ENCODE results near the gene IQCM.
"Not testable (repeated sequence)": the region's sequence is repeated elsewhere in the genome, so short reads cannot be mapped to it uniquely, and the experiment has no call there.

IQCM gene

DNA sequence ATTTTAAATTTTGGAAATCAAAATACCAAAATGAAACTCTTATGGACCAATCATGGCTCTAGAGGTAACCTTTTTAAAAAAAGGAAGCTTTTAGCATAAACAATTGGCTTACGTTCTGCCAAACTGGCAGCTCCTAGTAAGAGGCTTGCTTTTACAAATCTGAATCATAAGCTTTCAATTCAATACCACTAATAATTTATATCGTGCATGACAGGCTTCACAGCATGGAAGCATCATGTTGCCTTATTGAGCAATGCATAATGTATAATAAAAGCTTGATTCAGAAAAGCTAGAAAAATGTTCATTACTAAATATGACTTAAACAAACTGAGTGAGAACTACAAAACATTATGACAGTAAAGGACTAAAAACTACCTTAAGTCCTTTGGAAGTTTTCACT is 280.9 kb downstream of the IQCM start:
- no peaks in the 10 kb centered on the region for H3K4me1 Mint-ChIP-seq
- ATAC-seq (ENCODE audit: low read depth) = no peak

DNA sequence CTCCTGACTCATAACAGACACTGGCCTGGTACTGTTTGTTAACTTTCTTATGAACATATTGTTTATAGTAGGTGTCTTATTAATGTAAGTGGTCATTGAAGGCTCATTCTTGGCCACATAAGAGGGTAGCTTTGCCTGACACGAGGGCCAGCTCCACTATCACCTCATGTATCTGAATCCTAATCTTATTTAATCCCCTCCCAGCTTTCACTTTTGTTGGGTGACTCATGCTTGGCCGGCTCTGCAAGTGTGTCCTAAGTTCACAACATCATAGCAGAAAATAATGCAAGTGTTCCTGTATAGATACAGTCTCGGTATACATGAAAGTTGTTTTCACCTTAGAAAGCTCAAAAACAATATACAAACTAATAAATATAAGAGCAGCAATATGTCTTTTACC is 283.8 kb downstream of the IQCM start:
- H3K4me1 Mint-ChIP-seq = no peaks in the 10 kb centered on the region
- no peak overlapping the region for H3K27ac Mint-ChIP-seq
- H3K36me3 Mint-ChIP-seq = no peaks in the 10 kb centered on the region
- H3K9me3 Mint-ChIP-seq = peaks cover 9% of the 10 kb centered on the region
- DNase-seq (ENCODE audit: low spot score in 2 of 2) = no peak
- no peaks in the 10 kb centered on the region for H3K27me3 Mint-ChIP-seq
- ATAC-seq (ENCODE audit: low read depth) = no peak
- H3K4me3 Mint-ChIP-seq = no peak overlapping the region

More for the DNA sequence above, 280.9 kb downstream of the IQCM start:
- H3K4me3 Mint-ChIP-seq = no peak overlapping the region
- no peak overlapping the region for H3K27ac Mint-ChIP-seq
- H3K36me3 Mint-ChIP-seq = no peaks in the 10 kb centered on the region
- H3K9me3 Mint-ChIP-seq = peaks cover 15% of the 10 kb centered on the region
- no peaks in the 10 kb centered on the region for H3K27me3 Mint-ChIP-seq
- DNase-seq (ENCODE audit: low spot score in 2 of 2) = no peak

GRCh38 chr4:149523039-149523438 is 292.6 kb downstream of the IQCM start:
- no peak overlapping the region for H3K27ac Mint-ChIP-seq
- H3K36me3 Mint-ChIP-seq = no peaks in the 10 kb centered on the region
- DNase-seq (ENCODE audit: low spot score in 2 of 2) = no peak
- no peaks in the 10 kb centered on the region for H3K4me1 Mint-ChIP-seq
- no peak for ATAC-seq (ENCODE audit: low read depth)
- H3K9me3 Mint-ChIP-seq = no peaks in the 10 kb centered on the region
- no peak overlapping the region for H3K4me3 Mint-ChIP-seq
- no peaks in the 10 kb centered on the region for H3K27me3 Mint-ChIP-seq

- H3K9me3 Mint-ChIP-seq = peaks cover 3% of the 10 kb centered on the region
- ATAC-seq (ENCODE audit: low read depth) (no peak), DNase-seq (ENCODE audit: low spot score in 2 of 2) (no peak)
- H3K4me1 Mint-ChIP-seq = no peaks in the 10 kb centered on the region
- no peak overlapping the region for H3K27ac Mint-ChIP-seq
- H3K36me3 Mint-ChIP-seq = no peaks in the 10 kb centered on the region
- no peaks in the 10 kb centered on the region for H3K27me3 Mint-ChIP-seq
- no peak overlapping the region for H3K4me3 Mint-ChIP-seq
Observed at GRCh38 chr4:149521611-149522425, 293.8 kb downstream of the IQCM start.

GRCh38 chr4:149518471-149518870 is 297.2 kb downstream of the IQCM start:
- no peak for ATAC-seq (ENCODE audit: low read depth)
- Mint-ChIP-seq H3K27me3 (no peaks in the 10 kb centered on the region), H3K9me3 (peaks cover 3% of the 10 kb centered on the region), H3K36me3 (no peaks in the 10 kb centered on the region), H3K4me3 (no peak overlapping the region), H3K27ac (no peak overlapping the region), H3K4me1 (no peaks in the 10 kb centered on the region)
- DNase-seq (ENCODE audit: low spot score in 2 of 2) = no peak

DNA sequence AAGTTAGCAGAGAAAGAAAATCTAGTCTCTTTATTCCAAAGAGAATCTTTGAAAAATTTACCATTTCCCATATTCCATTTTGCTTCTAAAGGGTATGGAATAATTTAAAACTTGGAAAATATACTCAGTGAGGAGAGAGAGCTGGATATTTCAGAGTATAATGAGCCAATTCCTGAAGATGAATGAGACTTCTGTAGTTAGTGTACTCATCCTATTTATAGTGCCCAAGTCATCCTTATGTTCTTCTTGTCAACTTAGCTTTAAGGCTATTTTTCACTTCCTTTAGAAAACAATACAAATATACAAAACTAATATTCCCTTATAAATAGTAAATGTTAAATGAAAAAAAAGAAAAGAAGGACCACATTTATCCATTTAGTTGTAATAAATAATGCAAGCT is 302.6 kb downstream of the IQCM start:
- Mint-ChIP-seq H3K9me3 (peaks cover 13% of the 10 kb centered on the region), H3K27me3 (no peaks in the 10 kb centered on the region), H3K36me3 (no peaks in the 10 kb centered on the region), H3K27ac (no peak overlapping the region), H3K4me3 (no peak overlapping the region), H3K4me1 (no peaks in the 10 kb centered on the region)
- ATAC-seq (ENCODE audit: low read depth) (no peak), DNase-seq (ENCODE audit: low spot score in 2 of 2) (no peak)

- H3K4me3 Mint-ChIP-seq = no peak overlapping the region
- no peak for DNase-seq (ENCODE audit: low spot score in 2 of 2)
Observed at GRCh38 chr4:149512501-149512900, 303.1 kb downstream of the IQCM start.

DNA sequence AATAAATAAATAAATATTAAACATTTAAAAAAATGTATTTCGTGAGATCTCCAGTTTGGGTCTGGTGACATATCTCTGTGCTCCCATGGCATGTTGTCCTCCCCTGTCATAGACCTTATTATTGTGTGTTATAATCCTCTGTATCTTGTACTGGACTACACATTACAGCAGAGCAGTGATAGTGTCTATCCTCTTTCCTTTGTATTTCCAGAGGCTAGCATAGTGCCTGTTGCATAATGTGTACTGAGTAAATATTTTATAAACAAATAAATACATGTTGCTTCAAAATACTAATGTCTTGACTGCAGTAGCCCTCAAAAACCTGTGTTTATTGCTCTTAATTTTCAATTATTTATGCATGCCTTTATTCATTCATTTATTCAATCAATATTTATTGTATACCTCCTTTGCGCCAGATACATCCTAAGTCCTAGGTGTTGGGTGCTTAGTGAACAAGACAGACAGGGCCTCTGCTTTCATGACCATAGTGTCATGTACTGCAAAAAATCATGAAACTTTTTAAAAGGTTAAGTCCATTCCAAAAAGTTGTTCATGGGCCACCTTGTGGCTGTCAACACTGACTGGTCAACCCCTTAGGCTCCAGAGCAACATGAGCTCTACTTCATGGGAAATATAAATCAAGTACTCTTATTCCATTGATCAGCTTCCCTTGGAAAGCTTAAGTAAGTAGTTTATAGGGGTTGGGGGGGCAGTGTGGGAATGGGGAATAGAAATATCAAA is 303.9 kb downstream of the IQCM start:
- Mint-ChIP-seq H3K9me3 (peaks cover 12% of the 10 kb centered on the region), H3K4me3 (no peak overlapping the region), H3K4me1 (no peaks in the 10 kb centered on the region), H3K36me3 (no peaks in the 10 kb centered on the region), H3K27ac (no peak overlapping the region), H3K27me3 (no peaks in the 10 kb centered on the region)
- no peak for DNase-seq (ENCODE audit: low spot score in 2 of 2)
- no peak for ATAC-seq (ENCODE audit: low read depth)

More at GRCh38 chr4:149512501-149512900, 303.1 kb downstream of the IQCM start:
- H3K36me3 Mint-ChIP-seq = no peaks in the 10 kb centered on the region
- ATAC-seq (ENCODE audit: low read depth) = no peak
- H3K9me3 Mint-ChIP-seq = peaks cover 13% of the 10 kb centered on the region
- no peak overlapping the region for H3K27ac Mint-ChIP-seq
- H3K4me1 Mint-ChIP-seq = no peaks in the 10 kb centered on the region
- no peaks in the 10 kb centered on the region for H3K27me3 Mint-ChIP-seq

- H3K4me1 Mint-ChIP-seq; H3K36me3 Mint-ChIP-seq; H3K27ac Mint-ChIP-seq; ATAC-seq (ENCODE audit: low read depth); H3K27me3 Mint-ChIP-seq; H3K4me3 Mint-ChIP-seq; DNase-seq (ENCODE audit: low spot score in 2 of 2): not testable (repeated sequence)
- peaks cover 17% of the 10 kb centered on the region for H3K9me3 Mint-ChIP-seq
Observed at GRCh38 chr4:149507309-149507708, 308.3 kb downstream of the IQCM start.

DNA sequence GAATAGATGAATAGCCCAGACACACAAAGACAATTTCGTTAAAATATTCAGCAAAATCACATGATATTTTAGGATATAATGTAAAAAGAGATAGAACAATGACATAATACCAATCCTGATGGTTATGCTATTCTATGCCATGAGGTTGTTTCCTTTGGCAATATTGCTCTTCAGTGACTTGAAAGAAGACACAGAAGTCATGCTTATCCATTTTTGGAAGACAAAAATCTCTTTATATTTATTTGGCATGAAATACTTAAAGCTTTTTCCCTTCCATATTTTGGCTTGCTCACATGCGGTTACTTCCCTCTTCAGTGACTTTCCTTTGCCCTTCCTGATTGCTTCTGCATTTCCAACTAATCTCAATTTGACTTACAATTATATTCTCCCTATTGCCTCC is 314.8 kb downstream of the IQCM start:
- H3K9me3 Mint-ChIP-seq = peaks cover 4% of the 10 kb centered on the region
- H3K4me1 Mint-ChIP-seq = no peaks in the 10 kb centered on the region

DNA sequence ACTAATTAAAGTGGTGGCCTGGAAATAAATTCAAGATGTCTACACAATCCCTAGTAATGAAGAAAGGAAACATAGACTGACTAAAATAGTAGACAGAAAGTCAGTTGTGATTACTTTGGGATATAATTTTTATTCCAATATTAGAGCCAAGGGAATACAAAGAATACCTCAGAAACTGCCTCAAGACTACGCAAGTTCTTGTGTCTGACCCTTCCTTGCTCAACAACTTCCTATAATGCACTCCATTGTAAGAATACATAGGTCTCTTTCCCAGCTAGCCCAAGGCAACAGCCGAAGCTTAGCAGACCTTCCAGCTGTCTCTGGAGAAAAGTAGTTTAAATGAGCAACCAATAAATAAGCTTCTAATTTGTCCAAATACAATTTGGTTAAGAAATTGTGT is 315.9 kb downstream of the IQCM start:
- H3K4me1 Mint-ChIP-seq = no peaks in the 10 kb centered on the region
- no peak for ATAC-seq (ENCODE audit: low read depth)
- H3K9me3 Mint-ChIP-seq = peaks cover 2% of the 10 kb centered on the region
- no peak for DNase-seq (ENCODE audit: low spot score in 2 of 2)
- H3K27ac Mint-ChIP-seq = no peak overlapping the region
- H3K36me3 Mint-ChIP-seq = no peaks in the 10 kb centered on the region
- no peak overlapping the region for H3K4me3 Mint-ChIP-seq
- no peaks in the 10 kb centered on the region for H3K27me3 Mint-ChIP-seq

More for the DNA sequence above, 314.8 kb downstream of the IQCM start:
- H3K27ac Mint-ChIP-seq = no peak overlapping the region
- ATAC-seq (ENCODE audit: low read depth) = no peak
- DNase-seq (ENCODE audit: low spot score in 2 of 2) = no peak
- no peaks in the 10 kb centered on the region for H3K27me3 Mint-ChIP-seq
- H3K4me3 Mint-ChIP-seq = no peak overlapping the region
- H3K36me3 Mint-ChIP-seq = no peaks in the 10 kb centered on the region

GRCh38 chr4:149498246-149498645 is 317.4 kb downstream of the IQCM start:
- Mint-ChIP-seq H3K27me3 (no peaks in the 10 kb centered on the region), H3K4me3 (no peak overlapping the region)

GRCh38 chr4:149493492-149493891 is 322.2 kb downstream of the IQCM start:
- Mint-ChIP-seq H3K4me3 (no peak overlapping the region), H3K27me3 (no peaks in the 10 kb centered on the region), H3K27ac (no peak overlapping the region), H3K4me1 (no peaks in the 10 kb centered on the region), H3K36me3 (no peaks in the 10 kb centered on the region), H3K9me3 (peaks cover 3% of the 10 kb centered on the region)
- DNase-seq (ENCODE audit: low spot score in 2 of 2) (no peak), ATAC-seq (ENCODE audit: low read depth) (no peak)

More at GRCh38 chr4:149498246-149498645, 317.4 kb downstream of the IQCM start:
- Mint-ChIP-seq H3K4me1 (no peaks in the 10 kb centered on the region), H3K9me3 (peaks cover 2% of the 10 kb centered on the region), H3K27ac (no peak overlapping the region), H3K36me3 (no peaks in the 10 kb centered on the region)
- ATAC-seq (ENCODE audit: low read depth) (no peak), DNase-seq (ENCODE audit: low spot score in 2 of 2) (no peak)

- DNase-seq (ENCODE audit: low spot score in 2 of 2) = no peak
- no peaks in the 10 kb centered on the region for H3K27me3 Mint-ChIP-seq
- H3K27ac Mint-ChIP-seq = no peak overlapping the region
- H3K4me1 Mint-ChIP-seq = no peaks in the 10 kb centered on the region
- H3K4me3 Mint-ChIP-seq = no peak overlapping the region
- H3K36me3 Mint-ChIP-seq = no peaks in the 10 kb centered on the region
- ATAC-seq (ENCODE audit: low read depth) = no peak
- peaks cover 3% of the 10 kb centered on the region for H3K9me3 Mint-ChIP-seq
Observed at GRCh38 chr4:149489321-149489720, 326.3 kb downstream of the IQCM start.
